ENCODE data around the gene URI1.

DNA sequence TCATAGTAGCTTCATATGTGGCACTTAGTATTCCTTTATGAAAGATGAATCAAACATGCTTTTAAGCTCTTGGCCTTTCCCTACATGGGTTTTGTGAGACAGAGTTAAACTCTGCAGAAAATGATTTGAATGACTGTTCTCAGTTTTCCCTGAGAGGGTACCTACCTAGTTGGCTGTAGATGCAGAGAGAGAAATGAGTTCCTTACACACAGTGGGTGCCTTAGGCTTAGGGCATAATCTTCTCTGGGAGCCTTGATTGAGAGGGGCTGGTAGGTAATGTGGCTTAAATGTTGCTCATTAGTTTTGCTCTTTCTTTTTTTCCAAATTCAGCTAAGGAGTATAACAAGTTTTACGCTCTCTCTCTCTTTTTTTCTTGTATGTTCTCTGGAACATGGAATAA is 3.0 kb downstream of the URI1 start:
- TF ChIP-seq, protein P1, sequence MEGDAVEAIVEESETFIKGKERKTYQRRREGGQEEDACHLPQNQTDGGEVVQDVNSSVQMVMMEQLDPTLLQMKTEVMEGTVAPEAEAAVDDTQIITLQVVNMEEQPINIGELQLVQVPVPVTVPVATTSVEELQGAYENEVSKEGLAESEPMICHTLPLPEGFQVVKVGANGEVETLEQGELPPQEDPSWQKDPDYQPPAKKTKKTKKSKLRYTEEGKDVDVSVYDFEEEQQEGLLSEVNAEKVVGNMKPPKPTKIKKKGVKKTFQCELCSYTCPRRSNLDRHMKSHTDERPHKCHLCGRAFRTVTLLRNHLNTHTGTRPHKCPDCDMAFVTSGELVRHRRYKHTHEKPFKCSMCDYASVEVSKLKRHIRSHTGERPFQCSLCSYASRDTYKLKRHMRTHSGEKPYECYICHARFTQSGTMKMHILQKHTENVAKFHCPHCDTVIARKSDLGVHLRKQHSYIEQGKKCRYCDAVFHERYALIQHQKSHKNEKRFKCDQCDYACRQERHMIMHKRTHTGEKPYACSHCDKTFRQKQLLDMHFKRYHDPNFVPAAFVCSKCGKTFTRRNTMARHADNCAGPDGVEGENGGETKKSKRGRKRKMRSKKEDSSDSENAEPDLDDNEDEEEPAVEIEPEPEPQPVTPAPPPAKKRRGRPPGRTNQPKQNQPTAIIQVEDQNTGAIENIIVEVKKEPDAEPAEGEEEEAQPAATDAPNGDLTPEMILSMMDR (IDR thresholded peaks at IDR 0.05; ENCODE audit: low read length), result no peak
- no peak for TF ChIP-seq EZH2 (IDR thresholded peaks at IDR 0.05; ENCODE audit: borderline replicate concordance, low read length)
